Nephron progenitor cell (in vitro differentiated cells): Measurements from ENCODE around the gene CSN1S1.

ENCODE experiments used
- DNase-seq: peaks from one replicate; pipeline ENCODE4 v3.0.0; 2021
- H3K27ac Mint-ChIP-seq: 2 replicates; pipeline ENCODE4 v1.8.0; 2021; ENCODE audit warnings: mild to moderate bottlenecking, moderate library complexity, mixed read lengths
- H3K27me3 Mint-ChIP-seq: 2 replicates; pipeline ENCODE4 v1.8.0; 2021; ENCODE audit warnings: mild to moderate bottlenecking, low read depth, mixed read lengths; ENCODE audit not compliant: poor library complexity
- H3K36me3 Mint-ChIP-seq: 2 replicates; pipeline ENCODE4 v1.8.0; 2021; ENCODE audit warnings: low read depth, mixed read lengths
- H3K4me1 Mint-ChIP-seq: 2 replicates; pipeline ENCODE4 v1.8.0; 2021; ENCODE audit warnings: mixed read lengths
- H3K4me3 Mint-ChIP-seq: 2 replicates; pipeline ENCODE4 v1.8.0; 2021; ENCODE audit warnings: mild to moderate bottlenecking, moderate library complexity, mixed read lengths
- H3K9me3 Mint-ChIP-seq: 2 replicates; pipeline ENCODE4 v1.8.0; 2021; ENCODE audit warnings: mild to moderate bottlenecking, moderate library complexity, mixed read lengths
- CTCF ChIP-seq: fragments of 200-600 bp; sonication (generic); IDR thresholded peaks from 2 replicates; pipeline ENCODE4 v1.5.0; 2021; ENCODE audit warnings: antibody characterized with exemption

CSN1S1 gene

GRCh38 chr4:69934150-69934549, 3.3 kb downstream of the CSN1S1 start:
- Mint-ChIP-seq H3K4me1 (no peaks in the 10 kb centered on the region), H3K36me3 (no peaks in the 10 kb centered on the region), H3K27me3 (no peaks in the 10 kb centered on the region), H3K27ac (no peak overlapping the region), H3K9me3 (no peaks in the 10 kb centered on the region), H3K4me3 (no peak overlapping the region)
- TF ChIP-seq CTCF: no peak
- DNase-seq: no peak

- no peaks in the 10 kb centered on the region for H3K27me3 Mint-ChIP-seq
- H3K27ac Mint-ChIP-seq: no peak overlapping the region
- TF ChIP-seq CTCF: no peak
- no peak overlapping the region for H3K4me3 Mint-ChIP-seq
- no peaks in the 10 kb centered on the region for H3K9me3 Mint-ChIP-seq
- H3K36me3 Mint-ChIP-seq: no peaks in the 10 kb centered on the region
- no peaks in the 10 kb centered on the region for H3K4me1 Mint-ChIP-seq
- DNase-seq: no peak
Observed at GRCh38 chr4:69936566-69936965, 5.7 kb downstream of the CSN1S1 start.

DNA sequence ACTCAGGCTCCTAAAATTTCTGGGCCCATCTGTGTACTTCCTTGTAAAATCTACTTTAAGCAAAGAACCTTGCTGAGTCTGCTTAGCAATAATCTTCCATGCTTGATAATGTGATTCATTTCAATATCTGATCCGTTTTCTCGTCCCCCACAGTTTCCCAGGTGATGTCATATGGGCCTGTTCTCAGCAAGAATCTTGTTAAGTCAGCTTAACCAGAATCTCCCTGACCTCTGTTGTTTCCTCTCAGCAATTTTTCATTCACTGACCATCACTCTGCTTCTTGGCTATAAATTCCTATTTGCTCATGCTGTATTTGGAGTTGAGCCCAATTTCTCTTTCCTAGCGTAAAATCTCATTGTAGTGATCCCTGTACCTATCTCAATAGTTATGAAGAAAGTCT, 20.7 kb downstream of the CSN1S1 start:
- Mint-ChIP-seq H3K27ac (no peak overlapping the region), H3K36me3 (no peaks in the 10 kb centered on the region), H3K4me1 (no peaks in the 10 kb centered on the region), H3K4me3 (no peak overlapping the region), H3K9me3 (no peaks in the 10 kb centered on the region), H3K27me3 (no peaks in the 10 kb centered on the region)
- no peak for DNase-seq
- no peak for TF ChIP-seq CTCF

DNA sequence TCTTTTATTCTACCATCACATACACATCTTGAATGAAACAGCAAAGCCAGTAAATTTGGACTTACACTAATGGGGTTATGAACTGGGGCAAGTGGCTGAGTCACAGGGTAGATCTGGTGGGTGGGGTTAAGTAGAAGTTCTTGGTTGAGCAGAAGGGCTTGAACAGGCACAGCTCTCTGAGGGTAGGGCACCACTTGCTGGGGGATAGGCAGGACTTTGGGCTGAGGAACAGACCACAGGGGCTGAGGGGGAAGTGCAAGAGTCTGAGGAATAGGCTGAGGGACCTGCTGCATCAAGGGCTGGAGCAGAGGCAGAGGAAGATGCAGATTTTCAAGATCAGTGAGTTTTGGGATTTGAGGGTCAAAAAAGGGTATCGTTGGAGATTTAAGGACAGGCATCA, 26.3 kb downstream of the CSN1S1 start:
- no peak overlapping the region for H3K27ac Mint-ChIP-seq
- TF ChIP-seq CTCF: no peak
- no peaks in the 10 kb centered on the region for H3K27me3 Mint-ChIP-seq
- no peaks in the 10 kb centered on the region for H3K4me1 Mint-ChIP-seq
- H3K9me3 Mint-ChIP-seq: no peaks in the 10 kb centered on the region
- no peak for DNase-seq
- no peaks in the 10 kb centered on the region for H3K36me3 Mint-ChIP-seq
- H3K4me3 Mint-ChIP-seq: no peak overlapping the region

DNA sequence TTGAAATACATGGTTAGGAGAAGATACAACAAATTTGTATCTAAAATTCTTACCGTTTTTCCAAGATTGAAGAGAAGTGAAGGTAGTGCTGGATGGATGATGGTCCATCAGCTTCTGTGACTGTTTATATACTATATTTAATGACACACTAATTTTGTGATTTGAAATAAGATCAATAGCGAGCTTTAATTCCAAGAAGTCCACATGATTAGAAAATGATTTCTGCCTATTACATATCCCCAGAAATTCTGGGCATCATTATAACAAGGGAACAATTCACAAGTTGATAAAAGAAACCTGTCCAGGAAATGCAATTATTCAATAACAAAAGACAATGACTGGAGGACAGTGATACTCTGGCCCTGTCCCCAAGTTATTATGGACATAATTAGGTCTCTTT, 34.8 kb downstream of the CSN1S1 start, which contains the start of gene CSN2:
Gene CSN2 (minus strand): TSS at position 101 of the 400 bp plus-strand sequence. CDS start 4,733 bp downstream, outside the sequence.
- Mint-ChIP-seq H3K4me3 (no peak within 1 kb of the TSS), H3K27me3 (no peaks in the 10 kb centered on the region), H3K36me3 (no peaks in the 10 kb centered on the region), H3K4me1 (no peaks in the 10 kb centered on the region), H3K9me3 (no peaks in the 10 kb centered on the region), H3K27ac (no peak within 1 kb of the TSS)
- DNase-seq: no peak
- TF ChIP-seq CTCF: no peak

- Mint-ChIP-seq H3K27me3 (no peaks in the 10 kb centered on the region), H3K36me3 (no peaks in the 10 kb centered on the region), H3K4me3 (no peak overlapping the region), H3K4me1 (no peaks in the 10 kb centered on the region), H3K27ac (no peak overlapping the region), H3K9me3 (no peaks in the 10 kb centered on the region)
- no peak for DNase-seq
- no peak for TF ChIP-seq CTCF
Observed at GRCh38 chr4:69970071-69970470, 39.2 kb downstream of the CSN1S1 start.
